SK-N-SH treated with all-trans-retinoic acid at 6 μM for 48 hours (cell line): Measurements from ENCODE around the gene SRGN.

ENCODE experiments used
- CSDC2 ChIP-seq: fragments of 250-450 bp; sonication (Bioruptor Pico); IDR thresholded peaks from 2 replicates; pipeline ENCODE4 v1.5.0; 2020; ENCODE audit warnings: mild to moderate bottlenecking, moderate library complexity
- ZC3H10 ChIP-seq: fragments of 250-450 bp; sonication (Bioruptor Pico); IDR thresholded peaks from 2 replicates; pipeline ENCODE4 v1.5.1; 2021; ENCODE audit warnings: mild to moderate bottlenecking, moderate library complexity

DNA sequence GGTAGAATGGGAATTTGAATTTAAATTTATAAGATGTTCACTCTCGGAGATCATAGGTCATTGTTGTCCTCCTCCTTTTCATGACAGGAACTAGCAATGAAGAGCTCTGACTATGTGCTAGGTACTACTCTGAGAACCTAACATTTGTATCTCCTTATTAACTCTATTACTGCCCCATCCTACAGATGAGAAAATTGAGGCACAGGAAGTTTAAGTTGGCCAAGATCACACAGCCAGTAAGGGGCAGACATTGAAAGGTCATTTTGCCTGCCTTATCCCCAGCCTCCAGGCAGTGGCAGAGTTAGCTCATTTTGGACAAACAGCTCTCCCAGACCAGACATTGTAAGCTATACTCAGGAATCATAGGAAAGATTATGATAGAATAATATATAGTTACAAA is 6.0 kb downstream of the SRGN start:
- TF ChIP-seq CSDC2 (CRISPR knock-in tag) (no peak), ZC3H10 (no peak)
